AG04449 (cell line): ENCODE results near the gene CCDC77.

Experiments
- CTCF ChIA-PET: fragments of 350-600 bp; formaldehyde crosslinking; extraction: SDS; loops from one replicate; lab custom pipeline; 2021; ENCODE audit warnings: antibody characterized with exemption; lab: Yijun Ruan, JAX
- POLR2A ChIA-PET: fragments of 400-600, 350-600 bp; formaldehyde crosslinking; extraction: SDS; loops from one replicate; lab custom pipeline; 2020; ENCODE audit warnings: antibody characterized with exemption, inconsistent platforms; lab: Yijun Ruan, JAX
- DNase-seq: peaks from one replicate; pipeline ENCODE4 v3.0.0-alpha.2; 2010; ENCODE audit warnings: low read depth, low spot score
- H3K4me3 ChIP-seq: 2 replicates; pipeline ENCODE4 v1.5.1; 2011; ENCODE audit warnings: low read depth, mild to moderate bottlenecking, control low read depth, low read length
- TF ChIP-seq, protein P1 (sequence below): IDR thresholded peaks from one replicate; pipeline ENCODE4 v1.5.1; 2011; ENCODE audit warnings: mild to moderate bottlenecking, moderate library complexity, low read length, control low read depth, inconsistent platforms; ENCODE audit not compliant: insufficient read depth; ENCODE audit errors: missing control alignments

CCDC77 gene

DNA sequence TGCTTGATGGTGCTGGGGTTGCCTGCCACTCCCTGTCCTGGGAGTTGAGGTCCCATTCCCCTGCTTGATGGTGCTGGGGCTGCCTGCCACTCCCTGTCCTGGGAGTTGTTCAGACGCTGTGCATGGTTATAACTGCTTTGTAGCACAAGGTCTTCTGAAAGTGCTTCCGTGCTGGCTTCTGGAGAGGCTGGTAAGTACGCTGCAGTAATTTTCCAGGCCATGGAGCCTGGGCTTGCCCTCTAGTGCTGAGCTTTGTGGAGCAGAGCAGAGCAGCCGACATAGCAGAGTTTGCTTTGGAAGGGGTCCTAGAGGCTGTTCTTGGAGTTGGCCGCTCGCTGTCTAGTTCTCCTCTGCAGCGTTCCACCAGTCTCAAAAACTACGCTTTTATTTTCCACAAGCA lies 64.6 kb downstream of the CCDC77 start:
- CTCF ChIA-PET: interaction anchor here (1.8 to 2.7 kb wide), 2 partner anchors 12 to 24 kb away, joined by 7 to 12 read pairs; no protein-coding TSS in a partner anchor
- TF ChIP-seq, protein P1, sequence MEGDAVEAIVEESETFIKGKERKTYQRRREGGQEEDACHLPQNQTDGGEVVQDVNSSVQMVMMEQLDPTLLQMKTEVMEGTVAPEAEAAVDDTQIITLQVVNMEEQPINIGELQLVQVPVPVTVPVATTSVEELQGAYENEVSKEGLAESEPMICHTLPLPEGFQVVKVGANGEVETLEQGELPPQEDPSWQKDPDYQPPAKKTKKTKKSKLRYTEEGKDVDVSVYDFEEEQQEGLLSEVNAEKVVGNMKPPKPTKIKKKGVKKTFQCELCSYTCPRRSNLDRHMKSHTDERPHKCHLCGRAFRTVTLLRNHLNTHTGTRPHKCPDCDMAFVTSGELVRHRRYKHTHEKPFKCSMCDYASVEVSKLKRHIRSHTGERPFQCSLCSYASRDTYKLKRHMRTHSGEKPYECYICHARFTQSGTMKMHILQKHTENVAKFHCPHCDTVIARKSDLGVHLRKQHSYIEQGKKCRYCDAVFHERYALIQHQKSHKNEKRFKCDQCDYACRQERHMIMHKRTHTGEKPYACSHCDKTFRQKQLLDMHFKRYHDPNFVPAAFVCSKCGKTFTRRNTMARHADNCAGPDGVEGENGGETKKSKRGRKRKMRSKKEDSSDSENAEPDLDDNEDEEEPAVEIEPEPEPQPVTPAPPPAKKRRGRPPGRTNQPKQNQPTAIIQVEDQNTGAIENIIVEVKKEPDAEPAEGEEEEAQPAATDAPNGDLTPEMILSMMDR: no peak

DNA sequence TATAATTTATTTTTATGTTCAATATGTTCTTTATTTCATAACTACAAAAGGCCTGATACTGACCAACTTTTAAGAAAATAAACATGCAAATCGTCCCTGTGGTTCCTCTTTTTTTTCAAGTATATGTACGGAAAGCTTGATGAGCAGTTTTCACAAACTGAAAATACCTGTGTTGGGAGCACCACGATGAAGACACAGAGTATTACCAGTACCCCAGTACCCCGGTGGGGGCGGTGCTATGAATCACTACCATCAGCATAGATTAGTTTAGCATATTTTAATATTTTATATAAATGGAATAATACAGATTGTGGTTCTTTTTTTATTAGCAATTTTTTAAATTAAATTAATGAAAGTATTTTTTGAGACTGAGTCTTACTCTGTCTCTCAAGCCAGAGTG lies 65.3 kb downstream of the CCDC77 start:
- TF ChIP-seq, protein P1: no peak
- H3K4me3 ChIP-seq: no peak overlapping the region
- POLR2A ChIA-PET: no interaction called here
- DNase-seq: no peak
- CTCF ChIA-PET: interaction anchor here (1.8 to 2.7 kb wide), 2 partner anchors 13 to 25 kb away, joined by 7 to 12 read pairs; no protein-coding TSS in a partner anchor

More for the DNA sequence above, 64.6 kb downstream of the CCDC77 start:
- H3K4me3 ChIP-seq: no peak overlapping the region
- POLR2A ChIA-PET: no interaction called here
- no peak for DNase-seq

DNA sequence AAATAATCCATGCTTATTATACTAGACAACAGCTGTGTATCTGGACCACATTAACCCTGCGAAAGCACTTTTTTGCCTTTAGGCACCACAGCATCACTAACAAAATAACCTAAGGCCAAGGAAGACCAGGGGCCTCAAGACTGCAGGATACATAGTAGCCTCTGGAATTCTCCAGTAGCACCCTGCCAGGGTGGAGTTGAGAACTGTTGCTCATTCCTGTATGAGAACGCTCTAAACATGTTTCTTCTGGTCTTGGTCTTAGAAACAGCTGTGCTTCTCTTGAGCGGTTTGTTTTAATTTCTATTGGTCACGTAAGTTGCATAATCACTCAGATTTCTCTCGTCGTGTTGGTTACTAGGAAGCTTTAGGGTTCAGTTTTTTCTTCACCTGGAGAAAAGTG lies 66.1 kb downstream of the CCDC77 start:
- TF ChIP-seq, protein P1: no peak
- H3K4me3 ChIP-seq: no peak overlapping the region
- no peak for DNase-seq
- POLR2A ChIA-PET: no interaction called here
- CTCF ChIA-PET: interaction anchor here (1.8 to 3.0 kb wide), 4 partner anchors 14 to 79 kb away, joined by 7 to 12 read pairs (median 11); no protein-coding TSS in a partner anchor

DNA sequence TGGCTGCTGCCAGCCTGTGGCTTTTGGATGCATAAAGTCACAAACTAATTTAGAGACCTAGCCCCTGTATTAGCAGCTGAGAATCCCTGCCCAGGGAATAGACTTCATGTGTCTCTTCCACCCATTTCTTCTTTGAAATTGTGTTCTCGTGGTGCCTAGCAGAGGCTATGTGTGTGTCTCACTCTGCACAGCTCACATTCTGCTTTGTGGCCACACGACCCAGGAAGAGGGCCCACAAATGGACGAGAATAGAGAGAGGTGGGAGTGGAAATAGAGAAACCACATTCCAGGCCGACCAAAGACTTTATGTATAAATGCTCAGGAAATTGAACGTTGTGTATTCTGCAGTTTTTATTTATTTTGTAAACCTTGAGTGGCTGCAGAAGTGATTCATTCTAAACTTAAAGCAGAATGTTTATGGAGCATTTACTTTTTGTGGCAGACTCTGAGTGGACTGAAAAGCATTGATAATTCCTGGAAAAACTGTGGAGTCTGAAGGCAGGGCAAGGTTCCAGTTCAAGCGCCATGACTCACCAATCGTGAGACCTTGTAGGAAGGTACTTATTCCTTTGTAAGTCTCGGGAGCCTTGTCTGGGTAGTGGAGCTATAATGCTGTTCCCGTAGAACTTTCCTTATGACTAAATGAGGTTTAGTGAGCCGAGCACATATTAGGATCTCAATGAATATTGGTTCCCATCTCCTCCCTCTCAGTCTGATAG lies 67.4 kb downstream of the CCDC77 start:
- ChIA-PET POLR2A (no interaction called here), CTCF (interaction anchor here (2.1 to 3.0 kb wide), 4 partner anchors 15 to 78 kb away, joined by 8 to 12 read pairs (median 11); no protein-coding TSS in a partner anchor)
- DNase-seq: no peak
- no peak overlapping the region for H3K4me3 ChIP-seq
- TF ChIP-seq, protein P1: no peak

DNA sequence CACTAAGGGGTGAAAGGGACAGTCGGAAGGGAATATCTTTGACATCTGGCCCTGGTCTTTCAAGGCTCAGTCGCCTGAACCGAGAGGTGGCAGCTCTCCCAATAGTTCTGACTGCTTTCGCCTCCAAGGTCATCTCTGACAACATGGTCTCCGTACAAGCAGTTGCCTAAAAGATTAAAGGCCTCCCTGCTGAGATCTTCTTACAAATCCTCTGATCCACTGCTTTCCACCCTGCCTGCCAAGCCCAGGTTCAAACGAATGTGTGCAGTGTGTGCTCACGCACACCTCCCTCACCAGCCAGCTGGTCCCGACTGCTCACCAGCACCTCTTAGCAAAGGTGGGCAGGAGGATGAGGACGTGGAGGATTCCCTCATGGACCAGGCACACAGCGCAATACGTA lies 68.7 kb downstream of the CCDC77 start:
- TF ChIP-seq, protein P1: no peak
- ChIA-PET POLR2A (no interaction called here), CTCF (interaction anchor here (1.2 to 3.0 kb wide), 3 partner anchors 18 to 77 kb away, joined by 3 to 12 read pairs (median 8); no protein-coding TSS in a partner anchor)
- H3K4me3 ChIP-seq: no peak overlapping the region
- no peak for DNase-seq

DNA sequence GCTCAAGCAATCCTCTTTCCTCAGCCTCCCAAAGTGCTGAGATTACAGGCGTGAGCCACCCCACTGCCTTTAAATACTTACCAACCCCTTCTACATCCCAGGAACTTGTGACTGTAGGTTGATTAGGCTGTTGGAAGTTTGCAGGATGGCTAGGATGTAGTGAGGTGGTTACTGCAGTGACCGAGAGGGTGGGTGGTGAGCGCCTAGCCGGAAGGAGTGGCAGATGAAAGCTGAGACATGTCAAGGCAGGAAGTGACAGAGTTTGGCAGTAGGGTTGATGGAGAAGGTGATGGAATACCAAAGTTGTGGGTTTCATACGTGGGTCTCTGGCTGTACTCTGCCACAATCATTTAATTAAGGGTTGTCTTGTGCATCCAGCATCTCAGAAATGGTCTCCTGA lies 71.8 kb downstream of the CCDC77 start:
- no peak for DNase-seq
- TF ChIP-seq, protein P1: no peak
- no peak overlapping the region for H3K4me3 ChIP-seq
- POLR2A ChIA-PET: no interaction called here
- CTCF ChIA-PET: interaction anchor here (1.3 to 2.1 kb wide), 3 partner anchors 8 to 31 kb away, joined by 3 to 4 read pairs (median 3); no protein-coding TSS in a partner anchor
